GM21447 (cell line): ENCODE results near the gene JAM2.
"Not testable (repeated sequence)": the region's sequence is repeated elsewhere in the genome, so short reads cannot be mapped to it uniquely, and the experiment has no call there.

Source experiments
- ATAC-seq: cut with Tn5 transposase; IDR thresholded peaks from one replicate; pipeline ENCODE4 v1.9.1; 2021; ENCODE audit not compliant: unreplicated experiment

JAM2 gene

DNA sequence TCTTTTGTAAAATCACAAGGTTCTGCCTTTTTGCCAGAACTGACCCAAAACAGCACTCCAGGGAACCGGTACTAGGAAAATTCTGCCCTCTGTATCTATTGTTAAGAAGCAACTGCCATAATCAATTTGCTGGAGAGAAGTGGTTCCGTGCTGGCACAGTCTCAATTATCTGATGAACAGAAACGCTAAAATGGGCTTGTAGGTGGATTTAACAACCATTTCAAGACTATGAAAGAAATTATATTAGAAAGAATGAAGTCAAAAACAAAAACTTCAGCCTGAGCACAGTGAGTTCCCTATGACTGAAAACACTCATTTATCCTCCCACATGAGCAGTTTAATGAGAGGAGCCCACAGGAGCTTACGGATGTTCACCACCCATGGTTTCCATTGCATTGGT is 4.4 kb downstream of the JAM2 start:
- no peak for ATAC-seq

DNA sequence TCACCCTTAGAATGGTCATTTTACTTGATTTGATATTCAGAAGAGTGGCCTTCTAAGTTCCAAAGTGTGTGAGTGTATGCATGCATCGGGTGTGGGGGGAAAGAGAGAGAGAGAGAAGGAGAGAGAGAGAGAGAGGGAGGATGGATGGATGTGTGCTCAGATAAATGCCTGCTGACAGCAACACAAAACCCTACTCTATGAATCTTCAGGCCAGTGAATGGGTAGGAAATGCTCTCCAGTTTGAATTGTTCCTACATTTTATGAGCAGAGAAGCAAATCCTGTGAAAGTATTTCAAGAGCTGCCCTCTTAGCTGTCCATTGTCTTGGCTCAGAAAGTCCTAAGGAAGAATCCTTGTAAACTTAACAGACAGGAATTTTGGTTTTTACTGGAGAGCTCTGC is 7.4 kb downstream of the JAM2 start:
- ATAC-seq, result no peak

DNA sequence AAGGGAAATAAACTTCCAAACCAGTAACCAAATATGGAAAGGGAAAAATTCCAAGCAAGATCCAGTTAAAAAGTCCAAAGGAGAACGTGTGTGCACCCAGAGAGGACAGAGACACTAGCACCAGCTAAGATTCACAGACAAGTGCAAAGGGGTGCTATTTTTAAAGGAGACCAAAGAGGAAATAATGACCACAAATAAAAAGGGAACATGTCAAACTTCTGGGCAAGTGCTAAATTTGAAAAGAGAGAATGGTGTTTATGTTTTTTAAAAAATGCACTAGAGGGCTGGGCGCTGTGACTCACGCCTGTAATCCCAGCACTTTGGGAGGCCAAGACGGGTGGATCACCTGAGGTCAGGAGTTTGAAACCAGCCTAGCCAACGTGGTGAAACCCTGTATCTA is 8.6 kb downstream of the JAM2 start:
- ATAC-seq, result no peak

DNA sequence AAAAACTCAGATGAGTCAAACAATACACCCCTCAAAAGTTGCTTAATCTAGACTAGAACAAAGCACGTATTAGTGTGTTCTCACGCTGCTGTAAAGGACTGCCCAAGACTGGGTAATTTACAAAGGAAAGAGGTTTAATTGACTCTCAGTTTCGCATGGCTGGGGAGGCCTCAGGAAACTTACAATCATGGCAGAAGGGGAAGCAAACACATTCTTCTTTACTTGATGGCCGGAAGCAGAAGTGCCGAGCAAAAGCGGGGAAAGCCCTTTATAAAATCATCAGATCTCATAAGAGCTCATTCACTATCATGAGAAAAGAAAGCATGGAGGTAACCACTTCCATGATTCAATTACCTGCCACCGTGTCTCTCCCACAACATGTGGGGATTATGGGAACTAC is 10.1 kb downstream of the JAM2 start:
- no peak for ATAC-seq

DNA sequence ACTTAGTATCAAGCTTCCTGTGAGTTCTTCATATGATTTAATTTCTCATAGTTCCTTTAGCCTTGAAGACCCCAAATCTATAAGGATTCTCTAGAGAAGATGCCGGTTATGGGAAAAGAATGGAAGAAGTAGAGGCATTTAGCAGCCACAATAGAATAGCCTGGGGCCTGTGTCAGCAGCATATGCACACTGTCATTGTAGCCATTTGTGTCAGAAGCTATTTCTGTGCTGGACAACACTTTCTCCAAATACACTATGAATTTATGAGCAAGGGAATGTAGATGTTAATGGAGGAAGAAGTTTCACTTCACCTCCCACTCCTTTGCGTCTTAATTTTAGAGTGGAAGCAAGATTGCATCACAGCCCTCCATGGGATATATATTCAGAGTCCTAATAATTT is 17.4 kb downstream of the JAM2 start:
- no peak for ATAC-seq

DNA sequence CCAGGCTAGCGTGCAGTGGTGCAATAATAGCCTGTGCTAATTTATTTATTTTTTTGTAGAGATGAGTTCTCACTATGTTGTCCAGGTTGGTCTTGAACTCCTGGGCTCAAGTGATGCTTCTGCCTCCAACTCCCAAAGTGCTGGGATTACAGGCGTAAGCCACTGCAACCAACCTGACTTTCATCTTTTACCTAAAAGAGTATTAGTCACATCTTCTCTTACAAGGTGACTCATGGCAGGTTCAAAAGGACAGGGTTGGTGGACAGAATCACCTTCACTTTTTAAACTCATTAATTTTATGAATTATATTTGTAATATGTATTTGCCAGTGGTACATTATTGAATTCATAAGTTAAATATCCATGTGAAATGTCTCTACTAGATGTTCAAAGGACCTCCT is 18.1 kb downstream of the JAM2 start:
- no peak for ATAC-seq

DNA sequence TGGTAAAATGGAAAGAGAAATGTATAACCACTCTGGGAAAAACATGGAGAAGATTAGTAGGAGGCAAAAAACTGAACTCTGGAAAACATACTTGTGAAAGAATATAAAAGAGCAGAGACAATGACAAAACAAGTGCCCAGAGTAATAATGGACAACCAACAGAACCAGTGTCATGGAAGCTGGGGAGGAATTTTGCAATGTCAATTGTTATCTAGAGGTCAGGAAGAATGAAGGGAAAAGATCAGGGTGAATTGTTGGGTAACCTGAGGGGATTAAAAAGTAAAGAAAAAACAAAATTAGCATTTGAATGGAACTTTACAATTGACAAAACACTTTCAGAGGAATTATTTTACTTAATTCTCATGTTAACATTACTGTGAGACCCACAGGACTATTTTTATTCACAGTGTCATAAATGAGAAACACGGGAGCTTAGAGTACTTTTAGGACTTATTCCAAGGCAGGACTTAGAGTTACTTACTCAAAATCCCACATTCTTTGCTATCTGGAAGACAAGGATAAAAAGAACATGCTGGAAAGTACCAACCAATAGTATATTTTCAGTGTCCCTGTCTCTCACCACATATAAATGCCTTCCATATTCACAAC is 19.5 kb downstream of the JAM2 start:
- ATAC-seq, result no peak

DNA sequence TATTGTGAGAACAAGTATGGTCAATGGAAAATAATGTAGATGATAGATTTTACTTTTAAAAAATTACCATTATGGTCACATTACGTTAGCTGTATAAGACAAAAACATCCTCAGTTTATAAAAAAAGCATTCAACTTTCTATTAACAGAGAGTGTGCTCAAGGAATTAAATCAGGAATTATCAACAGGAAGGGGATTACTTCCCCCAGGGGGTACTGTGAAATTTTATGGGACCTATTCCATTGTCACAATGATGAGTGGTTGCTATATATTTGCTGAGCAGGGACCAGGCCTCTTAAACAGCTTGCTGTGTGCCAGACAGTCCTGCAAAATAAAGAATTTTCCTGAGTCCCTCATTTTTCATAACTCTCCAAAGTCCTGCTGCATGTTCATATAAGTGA is 21.2 kb downstream of the JAM2 start:
- ATAC-seq, result no peak

DNA sequence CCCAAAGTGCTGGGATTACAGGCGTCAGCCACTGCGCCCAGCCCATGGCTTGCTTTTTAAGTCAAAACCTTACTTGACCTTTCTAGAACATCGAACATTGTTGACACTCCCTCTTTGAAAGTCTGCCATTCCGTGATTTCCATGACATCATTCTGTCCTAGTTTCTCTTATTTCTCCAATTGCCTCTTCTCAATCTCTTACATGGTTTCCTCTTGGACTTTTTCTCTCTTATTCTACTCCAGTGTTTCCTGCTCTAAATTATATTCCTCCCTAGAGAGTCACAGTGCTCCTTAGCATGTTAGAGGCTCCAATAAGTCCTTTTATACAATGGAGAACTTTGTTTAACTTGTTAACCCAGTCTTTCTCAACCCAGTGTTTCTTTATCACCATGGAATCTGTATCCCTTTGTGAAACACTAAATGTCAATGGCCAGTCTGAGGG is 25.5 kb downstream of the JAM2 start:
- ATAC-seq, result no peak

DNA sequence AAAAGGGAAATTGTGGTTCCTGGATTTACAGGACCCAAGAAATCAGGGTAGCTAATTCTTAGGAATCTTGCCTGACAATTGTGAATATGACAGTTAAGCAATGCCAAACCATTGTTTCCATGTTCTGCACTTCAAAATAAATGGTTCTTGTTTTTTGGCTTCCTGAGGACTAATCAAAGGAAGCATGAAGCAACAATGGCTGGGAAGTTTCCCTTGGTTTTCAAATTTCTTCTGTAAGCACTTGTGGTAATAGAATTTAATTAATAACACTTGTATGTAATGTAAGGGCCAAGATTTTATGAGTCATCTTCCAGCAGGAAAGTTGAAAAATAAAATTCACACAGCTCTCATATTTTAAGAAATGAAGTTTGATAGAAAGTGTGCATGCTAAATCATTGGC is 31.7 kb downstream of the JAM2 start:
- ATAC-seq, result no peak

DNA sequence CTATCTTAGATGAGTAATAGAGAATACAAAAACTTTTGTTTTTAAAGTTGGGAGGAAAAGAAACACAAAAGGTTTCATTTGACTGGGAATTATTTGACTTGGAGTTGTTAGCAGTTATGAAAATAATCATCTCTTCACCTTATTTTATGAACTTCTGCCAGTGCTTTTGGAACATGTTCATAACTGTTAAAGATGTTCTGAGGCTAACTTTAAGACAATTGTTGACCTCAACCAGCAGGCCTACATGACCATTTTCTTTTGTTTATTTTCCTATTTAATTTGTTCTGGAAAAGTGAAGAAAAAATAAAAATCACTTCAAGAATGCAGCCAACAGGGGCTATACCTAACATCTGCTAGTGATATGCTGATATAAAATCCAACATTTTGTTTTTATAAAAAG is 37.4 kb downstream of the JAM2 start:
- no peak for ATAC-seq

DNA sequence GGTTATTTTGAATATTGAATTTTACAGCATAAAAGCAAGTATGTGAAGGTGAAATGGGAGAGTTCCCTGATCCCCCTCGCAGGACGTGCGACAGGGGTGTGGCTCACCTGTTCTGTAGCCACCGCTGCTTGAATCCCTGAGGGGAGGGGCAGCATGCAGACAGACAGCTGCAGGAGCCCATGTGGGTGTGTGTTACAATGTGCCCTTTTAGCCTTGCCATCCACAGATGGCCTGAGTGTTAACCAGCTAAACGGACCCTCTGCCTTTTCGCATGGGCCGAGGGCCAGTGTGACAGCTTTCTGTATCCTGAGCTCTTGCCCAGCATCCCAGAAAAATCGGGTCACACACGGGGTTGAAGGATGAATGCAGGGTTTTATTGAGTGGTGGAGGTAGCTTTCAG is 43.3 kb downstream of the JAM2 start:
- ATAC-seq, result no peak

DNA sequence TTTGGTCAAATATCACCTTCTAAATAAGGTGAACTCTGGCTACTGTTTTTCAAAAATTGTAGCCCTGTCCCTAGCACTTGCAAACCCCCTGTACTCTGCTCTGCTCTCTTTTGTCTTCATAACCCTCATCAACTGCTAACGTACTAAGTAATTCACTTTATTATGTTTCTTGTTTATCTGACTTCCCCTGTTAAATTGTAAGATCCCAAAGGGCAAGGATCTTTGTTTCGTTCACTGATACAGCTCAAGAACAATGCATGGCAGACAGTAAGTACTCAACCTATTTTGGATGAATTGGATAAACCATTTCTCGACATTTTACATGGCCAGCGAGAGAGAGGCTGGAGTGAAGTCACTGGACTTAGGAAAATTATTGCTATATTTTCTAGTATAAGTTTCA is 48.7 kb downstream of the JAM2 start:
- no peak for ATAC-seq

DNA sequence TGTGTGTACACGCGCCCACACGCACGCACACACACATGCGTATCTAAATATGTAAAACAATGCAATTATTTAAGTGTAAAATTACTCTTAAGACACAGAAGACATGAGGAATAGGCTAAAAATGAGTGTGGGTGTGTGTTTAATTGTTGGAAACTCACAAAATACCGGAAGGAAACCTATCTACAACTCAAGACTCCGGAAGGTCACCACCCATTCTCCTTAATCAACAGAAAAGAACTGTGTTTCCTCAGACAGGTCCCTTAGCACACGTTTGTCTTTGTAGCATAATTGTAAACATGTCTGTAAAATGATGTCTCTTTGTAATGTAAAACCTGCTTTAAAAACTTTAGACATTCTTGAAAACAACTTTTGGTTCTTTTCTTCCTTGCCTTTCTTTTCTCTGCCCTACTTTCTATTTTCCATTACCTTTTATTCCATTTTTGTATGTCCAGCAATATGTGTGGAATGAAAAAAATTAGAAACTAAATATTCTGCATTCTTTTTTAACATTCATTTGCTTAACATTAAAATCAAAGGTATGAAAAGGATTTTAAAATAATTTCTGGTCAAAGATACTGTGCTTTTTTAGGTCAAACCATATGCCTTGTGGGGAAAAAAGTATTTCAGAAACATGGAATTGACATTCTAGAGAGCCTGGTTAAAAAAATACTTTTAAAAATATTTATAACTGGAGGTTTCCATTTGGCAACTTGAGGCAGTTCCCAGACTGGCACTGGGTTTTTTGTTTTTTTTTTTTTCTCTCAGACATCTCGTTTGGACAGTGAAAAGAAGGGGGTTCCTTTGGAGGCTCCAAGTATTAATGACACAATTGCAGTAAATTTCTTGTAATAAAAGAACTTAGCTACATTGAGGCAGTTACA is 49.5 kb downstream of the JAM2 start:
- no peak for ATAC-seq

DNA sequence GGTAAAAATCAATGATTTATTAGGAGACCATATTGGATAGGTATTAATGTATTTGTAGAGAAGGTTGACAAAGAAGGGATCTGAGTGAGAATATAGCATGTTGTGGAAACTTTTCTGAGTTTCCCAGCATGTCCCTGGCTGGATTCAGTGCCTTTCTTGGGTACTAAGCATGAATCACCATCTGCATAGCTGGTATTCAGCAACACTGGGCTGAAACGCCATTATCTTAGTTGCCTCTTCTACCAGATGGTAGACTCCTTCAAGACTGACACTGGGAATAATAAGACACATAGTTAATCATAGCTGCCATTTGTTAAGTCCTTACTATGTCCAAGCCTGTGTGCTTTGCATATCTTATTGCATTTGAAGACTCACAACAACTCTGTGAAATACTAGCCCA is 50.2 kb downstream of the JAM2 start:
- ATAC-seq, result no peak

DNA sequence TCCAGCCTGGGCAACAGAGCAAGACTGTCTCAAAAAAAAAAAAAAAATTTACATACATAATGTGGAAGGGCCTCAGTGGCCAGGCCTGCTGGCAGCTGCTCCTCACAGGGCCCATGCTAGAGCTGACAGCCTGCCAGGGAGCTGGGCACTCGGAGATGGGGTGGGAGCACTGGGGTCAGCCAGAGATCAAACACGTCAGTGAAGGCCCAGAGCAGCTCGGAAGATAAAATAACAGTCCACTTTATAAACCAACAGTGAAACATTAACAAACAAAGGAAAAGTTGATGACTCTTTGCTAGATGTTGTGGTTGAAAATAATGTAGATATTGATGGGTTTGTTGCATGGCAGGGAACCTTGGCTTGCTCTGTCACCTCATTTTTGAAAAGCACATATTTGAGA is 52.9 kb downstream of the JAM2 start:
- ATAC-seq, result no peak

DNA sequence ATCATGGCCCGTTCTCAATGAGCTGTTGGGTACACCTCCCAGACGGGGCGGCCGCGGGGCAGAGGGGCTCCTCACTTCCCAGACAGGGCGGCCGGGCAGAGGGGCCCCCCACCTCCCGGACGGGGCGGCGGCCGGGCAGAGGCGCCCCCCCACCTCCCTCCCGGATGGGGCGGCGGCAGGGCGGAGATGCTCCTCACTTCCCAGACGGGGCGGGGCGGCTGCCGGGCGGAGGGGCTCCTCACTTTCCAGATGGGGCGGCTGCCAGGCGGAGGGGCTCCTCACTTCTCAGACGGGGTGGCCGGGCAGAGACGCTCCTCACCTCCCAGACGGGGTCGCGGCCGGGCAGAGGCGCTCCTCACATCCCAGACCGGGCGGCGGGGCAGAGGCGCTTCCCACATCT is 56.4 kb downstream of the JAM2 start:
- not testable (repeated sequence) for ATAC-seq

DNA sequence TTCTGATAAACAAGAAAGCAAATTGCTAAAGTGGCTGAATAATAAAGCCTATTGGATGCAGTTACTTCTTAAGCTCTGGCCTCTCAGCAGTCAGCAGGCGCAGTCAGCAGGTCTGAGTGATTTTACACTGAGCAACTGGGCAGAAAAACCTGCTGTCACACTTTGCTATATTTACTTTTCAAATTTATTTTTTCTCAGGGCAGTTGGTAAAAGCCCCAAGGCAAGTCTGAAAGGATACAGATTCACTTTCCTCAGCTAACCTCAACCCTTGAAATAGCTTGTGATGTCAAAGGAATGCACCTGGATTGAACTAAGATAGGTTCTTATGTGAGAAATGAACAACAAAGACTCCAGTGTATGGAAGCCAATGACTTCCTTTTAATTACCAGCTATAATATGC is 61.7 kb downstream of the JAM2 start:
- ATAC-seq, result no peak

DNA sequence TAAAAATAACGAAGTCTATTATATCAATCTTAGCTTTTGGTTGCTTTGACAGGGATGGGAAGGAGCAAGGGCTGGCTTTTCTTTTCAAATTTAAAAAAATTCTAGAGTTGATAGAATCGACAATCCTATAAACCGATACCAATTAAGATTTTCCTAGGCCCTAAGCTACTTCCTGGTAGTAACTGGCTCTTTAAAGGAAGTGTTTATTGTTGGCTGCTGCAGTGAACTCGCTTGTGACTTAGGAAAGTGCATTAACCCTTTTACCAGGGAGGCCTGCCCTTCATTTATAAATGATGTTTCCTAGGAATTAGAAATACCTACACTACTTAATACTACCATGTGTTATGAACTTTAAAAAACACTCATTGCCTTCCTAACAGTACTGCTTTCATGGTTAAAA is 62.5 kb downstream of the JAM2 start:
- ATAC-seq, result no peak

DNA sequence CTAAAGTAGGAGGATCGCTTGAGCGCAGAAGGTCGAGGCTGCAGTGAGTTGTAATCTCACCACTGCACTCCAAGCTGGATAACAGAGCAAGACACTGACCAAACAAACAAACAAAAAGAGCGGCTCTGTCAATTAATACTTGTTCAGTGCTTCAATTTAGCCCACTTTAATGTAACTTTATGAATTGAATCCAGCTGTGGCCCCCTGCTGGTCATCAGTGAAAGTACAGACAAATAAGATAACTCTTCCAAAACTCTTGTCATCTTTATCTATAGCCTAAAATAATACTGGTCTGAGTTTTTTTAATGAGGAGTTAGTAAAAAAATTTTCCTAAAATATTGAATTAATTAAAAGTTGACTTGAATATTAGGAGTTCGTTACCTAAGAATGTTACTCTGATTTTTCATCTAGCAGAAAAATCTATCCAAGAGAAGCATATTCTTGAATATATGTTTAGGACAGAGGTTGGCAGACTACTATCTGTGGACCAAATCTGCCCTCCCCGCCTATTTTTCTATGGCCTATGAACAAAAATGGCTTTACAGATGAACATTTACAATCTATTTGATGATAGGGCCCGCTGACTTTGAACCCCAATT is 69.5 kb downstream of the JAM2 start:
- no peak for ATAC-seq

DNA sequence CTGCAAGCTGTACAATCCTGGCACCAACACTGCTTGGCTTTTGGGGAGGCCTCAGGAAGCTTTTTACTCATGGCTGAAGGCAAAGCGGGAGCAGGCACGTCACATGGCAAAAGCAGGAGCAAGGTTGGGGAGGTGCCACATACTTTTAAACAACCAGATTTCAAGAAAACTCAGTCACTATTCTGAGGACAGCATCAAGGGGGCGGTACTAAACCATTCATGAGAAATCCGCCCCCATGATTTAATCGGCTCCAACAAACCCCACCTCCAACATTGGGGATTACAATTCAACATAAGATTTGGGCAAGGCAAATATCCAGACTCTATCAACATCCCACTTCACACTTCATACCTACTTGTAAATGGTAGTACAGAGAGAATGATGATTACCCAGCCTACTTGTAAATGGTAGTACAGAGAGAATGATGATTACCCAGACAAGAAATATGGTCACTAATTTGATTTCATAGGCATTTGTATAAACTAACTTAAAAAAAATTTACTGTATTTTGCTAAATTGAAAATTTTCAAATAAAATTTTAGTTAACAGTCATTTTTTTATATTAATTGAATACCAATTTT is 70.7 kb downstream of the JAM2 start:
- no peak for ATAC-seq

DNA sequence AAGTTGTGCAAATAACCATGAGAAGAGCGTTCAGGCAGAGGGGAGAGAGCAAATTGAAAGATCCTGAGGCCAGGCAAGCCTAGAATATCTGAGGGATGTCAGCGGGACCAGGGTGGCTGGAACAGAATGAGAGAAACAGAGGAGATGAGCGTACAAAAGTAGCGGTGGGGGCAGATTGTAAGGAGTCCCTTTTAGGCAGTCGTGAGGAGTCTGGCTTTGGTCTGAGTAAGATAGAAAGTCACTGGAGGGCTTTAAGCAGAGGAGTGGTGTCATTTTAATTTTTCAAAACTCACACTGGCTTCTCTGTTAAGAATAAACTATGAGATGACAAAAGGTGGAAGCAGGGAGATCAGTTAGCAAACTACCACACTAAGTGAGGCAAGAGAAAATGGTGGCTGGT is 71.5 kb downstream of the JAM2 start:
- no peak for ATAC-seq
